Activated naive CD8-positive, alpha-beta T cell (primary cell): ENCODE results near the gene CIRBP.

Experiments used
- H3K27ac Mint-ChIP-seq: one replicate; pipeline ENCODE4 v1.8.0; 2021; ENCODE audit warnings: mixed read lengths
- H3K27me3 Mint-ChIP-seq: one replicate; pipeline ENCODE4 v1.8.0; 2021; ENCODE audit warnings: mixed read lengths
- H3K36me3 Mint-ChIP-seq: one replicate; pipeline ENCODE4 v1.8.0; 2021; ENCODE audit warnings: mixed read lengths
- H3K4me1 Mint-ChIP-seq: one replicate; pipeline ENCODE4 v1.8.0; 2021; ENCODE audit warnings: low read depth, mixed read lengths
- H3K4me3 Mint-ChIP-seq: one replicate; pipeline ENCODE4 v1.8.0; 2021; ENCODE audit warnings: mild to moderate bottlenecking, mixed read lengths
- H3K9me3 Mint-ChIP-seq: one replicate; pipeline ENCODE4 v1.8.0; 2021; ENCODE audit warnings: low read depth, mixed read lengths

CIRBP gene

DNA sequence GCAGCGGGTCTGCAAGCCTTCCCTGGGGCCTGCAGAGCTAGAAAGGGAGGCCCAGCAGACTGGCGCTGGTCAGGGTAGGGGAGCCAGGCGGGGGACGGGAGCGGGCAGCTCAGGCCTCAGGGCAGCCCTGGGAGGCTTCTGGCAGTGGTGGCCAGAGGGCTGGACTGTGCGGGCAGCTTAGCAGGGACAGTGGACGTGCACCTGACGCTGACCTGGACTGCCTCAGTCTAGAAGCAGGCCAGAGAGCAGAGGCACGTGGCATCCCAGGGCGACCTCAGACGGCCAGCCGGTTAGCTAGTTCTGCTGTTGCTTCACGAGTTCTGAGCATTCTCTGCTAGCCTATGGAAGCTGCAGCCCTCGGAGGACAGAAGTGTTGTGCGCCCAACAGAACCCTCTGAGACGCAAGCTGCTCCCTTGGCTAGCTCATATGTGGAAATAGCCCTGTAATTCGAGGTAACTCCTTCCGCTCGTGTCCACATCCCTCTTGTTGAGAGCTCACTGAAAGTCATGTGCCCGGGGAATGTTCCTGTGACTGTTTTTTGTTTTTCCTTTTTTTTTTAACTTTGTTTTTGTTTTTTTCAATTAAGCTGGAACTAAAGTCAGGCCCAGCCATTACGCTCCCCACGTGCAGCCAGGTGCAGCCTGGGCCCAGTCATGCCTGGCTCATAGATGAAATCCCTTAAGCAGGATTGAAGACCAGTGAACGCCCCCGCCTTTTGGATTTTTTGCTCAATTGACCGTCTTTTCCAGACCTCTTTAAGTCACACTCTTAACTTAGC, 4.3 kb downstream of the CIRBP start:
- Mint-ChIP-seq H3K27ac (peak overlapping the region; percentile 84), H3K4me1 (peaks cover 53% of the 10 kb centered on the region), H3K9me3 (no peaks in the 10 kb centered on the region), H3K27me3 (no peaks in the 10 kb centered on the region), H3K36me3 (peaks cover 9% of the 10 kb centered on the region), H3K4me3 (peak overlapping the region; percentile 75)

- Mint-ChIP-seq H3K27me3 (no peaks in the 10 kb centered on the region), H3K36me3 (peaks cover 9% of the 10 kb centered on the region), H3K4me1 (peaks cover 48% of the 10 kb centered on the region), H3K9me3 (no peaks in the 10 kb centered on the region), H3K4me3 (peak overlapping the region; percentile 79), H3K27ac (peak overlapping the region; percentile 84)
These were observed 5.1 kb downstream of the CIRBP start for GRCh38 chr19:1274081-1274851.

DNA sequence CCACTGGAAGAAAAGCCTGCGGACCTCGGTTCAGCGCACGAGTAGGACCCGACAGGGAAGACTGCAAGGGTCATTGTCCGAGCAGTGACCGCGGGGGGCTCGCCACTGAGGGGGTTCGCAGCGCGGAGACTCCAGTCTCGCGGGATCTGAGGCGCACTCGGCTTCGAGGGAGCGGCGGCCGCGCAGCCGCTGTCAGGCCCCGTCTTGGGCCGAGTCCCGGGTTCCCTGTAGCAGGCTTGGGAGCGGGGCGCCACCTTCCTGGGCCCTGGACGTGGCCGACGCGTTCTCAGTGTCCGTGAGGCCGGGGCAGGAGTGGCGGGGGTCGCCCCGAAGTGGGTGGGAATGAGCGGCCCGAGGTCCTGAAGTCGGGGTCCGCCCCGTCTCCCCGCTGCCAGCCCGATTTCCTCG, 5.7 kb downstream of the CIRBP start:
- Mint-ChIP-seq H3K36me3 (peaks cover 11% of the 10 kb centered on the region), H3K27ac (no peak overlapping the region), H3K27me3 (no peaks in the 10 kb centered on the region), H3K4me1 (peaks cover 52% of the 10 kb centered on the region), H3K4me3 (peak overlapping the region; percentile 79), H3K9me3 (no peaks in the 10 kb centered on the region)

DNA sequence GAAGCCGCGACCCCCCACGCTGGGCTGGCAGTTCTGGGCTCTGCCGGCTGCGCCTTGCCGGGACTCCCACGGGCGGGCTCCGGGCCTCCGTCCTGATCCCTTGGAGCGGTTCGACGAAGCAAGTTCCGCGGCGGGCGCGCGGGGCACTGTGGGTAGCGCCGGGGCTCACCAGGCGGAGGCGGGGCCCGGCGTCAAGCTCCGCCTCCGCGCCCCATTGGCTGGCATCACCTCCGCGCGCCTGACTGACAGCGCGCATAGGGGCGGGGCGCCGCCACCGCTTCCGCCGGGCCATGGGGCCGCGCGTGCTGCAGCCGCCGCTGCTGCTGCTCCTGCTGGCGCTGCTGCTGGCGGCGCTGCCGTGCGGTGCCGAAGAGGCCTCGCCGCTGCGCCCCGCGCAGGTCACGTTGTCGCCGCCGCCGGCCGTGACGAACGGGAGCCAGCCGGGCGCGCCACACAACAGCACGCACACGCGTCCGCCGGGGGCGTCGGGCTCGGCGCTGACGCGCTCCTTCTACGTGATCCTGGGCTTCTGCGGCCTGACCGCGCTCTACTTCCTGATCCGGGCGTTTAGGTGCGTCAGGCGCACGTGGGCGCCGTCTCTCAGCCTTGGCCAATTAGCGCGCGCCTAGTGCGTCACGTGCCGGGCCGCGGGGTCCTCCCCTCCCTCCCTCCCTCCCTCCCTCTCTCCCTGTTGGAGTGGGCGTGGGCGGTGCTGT, 6.3 kb downstream of the CIRBP start, which contains the start of gene FAM174C:
TSS of gene FAM174C (plus strand) at position 271 of the 716 bp plus-strand sequence. CDS start at position 291, 20 bp downstream.
- Mint-ChIP-seq H3K27ac (peak within 1 kb of the TSS; percentile 97), H3K4me3 (peak within 1 kb of the TSS; percentile 93), H3K27me3 (no peaks in the 10 kb centered on the region), H3K9me3 (no peaks in the 10 kb centered on the region), H3K4me1 (peaks cover 50% of the 10 kb centered on the region), H3K36me3 (peaks cover 9% of the 10 kb centered on the region)

DNA sequence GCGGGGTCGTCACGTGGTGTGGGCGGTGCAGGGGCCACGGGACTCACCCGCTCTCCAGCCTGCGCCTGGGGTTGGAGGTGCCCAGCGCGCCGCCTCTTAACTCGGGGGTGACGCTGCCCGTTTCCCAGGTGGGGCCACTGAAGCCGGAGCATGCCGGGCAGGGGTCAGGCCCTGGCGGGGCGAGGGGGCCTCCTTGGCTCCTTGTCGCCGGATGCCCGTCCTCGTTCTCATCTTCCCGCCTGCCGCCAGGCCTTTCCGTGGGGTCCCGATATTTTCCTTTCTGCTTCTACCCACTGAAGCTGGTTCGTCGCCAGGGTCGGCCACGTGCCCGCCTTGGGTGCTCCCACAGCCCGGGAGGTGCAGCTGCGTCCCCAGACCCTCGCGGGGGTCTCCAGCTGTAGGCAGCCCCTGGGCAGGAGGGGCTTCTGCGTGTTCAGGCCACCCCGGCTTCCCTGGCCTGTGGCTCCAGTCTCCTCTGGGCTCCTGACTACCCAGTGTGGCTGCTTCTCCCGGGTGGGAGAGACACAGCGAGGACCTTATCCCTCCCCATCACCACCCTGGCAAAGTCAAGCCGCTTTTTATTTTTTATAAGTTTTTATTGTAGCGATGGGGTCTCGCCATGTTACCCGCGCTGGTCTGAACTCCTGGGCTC, 7.0 kb downstream of the CIRBP start:
- Mint-ChIP-seq H3K36me3 (peaks cover 9% of the 10 kb centered on the region), H3K27me3 (no peaks in the 10 kb centered on the region), H3K4me3 (peak overlapping the region; percentile 93), H3K4me1 (peaks cover 44% of the 10 kb centered on the region), H3K27ac (peak overlapping the region; percentile 97), H3K9me3 (no peaks in the 10 kb centered on the region)

DNA sequence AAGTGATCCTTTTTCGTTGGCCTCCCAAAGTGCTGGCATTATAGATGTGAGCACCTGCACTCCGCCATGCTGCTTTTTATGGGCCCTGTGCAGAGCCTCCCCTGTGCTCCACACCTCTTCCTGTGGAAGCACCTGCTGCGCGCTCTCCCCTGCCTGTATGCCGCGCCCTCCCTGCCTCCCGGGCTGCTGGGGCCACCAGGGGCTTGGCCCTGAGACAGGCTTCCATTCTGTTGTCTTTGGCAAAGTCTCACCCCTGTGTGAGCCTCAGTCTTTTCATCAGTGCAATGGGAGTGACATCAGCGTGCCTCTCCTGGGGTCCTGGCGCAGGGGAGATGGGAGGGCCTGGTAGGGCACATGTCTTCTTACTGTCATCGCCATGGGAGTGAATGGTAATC, 7.5 kb downstream of the CIRBP start:
- Mint-ChIP-seq H3K36me3 (peaks cover 9% of the 10 kb centered on the region), H3K27me3 (no peaks in the 10 kb centered on the region), H3K4me1 (peaks cover 41% of the 10 kb centered on the region), H3K9me3 (no peaks in the 10 kb centered on the region), H3K27ac (peak overlapping the region; percentile 97), H3K4me3 (peak overlapping the region; percentile 93)

- H3K4me1 Mint-ChIP-seq: peaks cover 38% of the 10 kb centered on the region
- H3K36me3 Mint-ChIP-seq: peaks cover 9% of the 10 kb centered on the region
- peak overlapping the region; percentile 97 for H3K27ac Mint-ChIP-seq
- no peaks in the 10 kb centered on the region for H3K27me3 Mint-ChIP-seq
- H3K9me3 Mint-ChIP-seq: no peaks in the 10 kb centered on the region
- H3K4me3 Mint-ChIP-seq: peak overlapping the region; percentile 93
These were observed 7.9 kb downstream of the CIRBP start for GRCh38 chr19:1277061-1277460.

DNA sequence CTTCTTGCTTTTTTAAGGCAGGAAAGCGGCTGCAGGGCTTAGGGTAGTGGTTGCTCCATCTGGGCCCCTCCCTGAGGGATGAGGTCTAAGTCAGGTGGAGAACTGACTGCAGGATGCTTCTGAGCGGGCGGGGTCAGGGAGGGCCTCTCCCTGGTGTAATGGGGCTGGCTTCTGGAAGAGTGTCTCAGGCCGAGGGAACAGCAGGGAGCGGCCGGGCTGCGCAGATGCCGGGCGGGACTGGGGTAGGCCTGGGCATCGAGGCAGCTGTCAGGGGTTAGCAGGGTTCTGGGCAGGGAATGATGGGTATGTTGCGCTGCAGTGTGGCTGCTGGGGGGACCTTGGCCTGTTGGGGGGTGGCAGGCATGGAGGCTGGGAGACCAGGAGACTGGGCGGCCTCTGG, 8.9 kb downstream of the CIRBP start:
- Mint-ChIP-seq H3K27ac (peak overlapping the region; percentile 16), H3K4me1 (peaks cover 29% of the 10 kb centered on the region), H3K36me3 (peaks cover 9% of the 10 kb centered on the region), H3K9me3 (no peaks in the 10 kb centered on the region), H3K27me3 (no peaks in the 10 kb centered on the region), H3K4me3 (peak overlapping the region; percentile 46)

- H3K4me3 Mint-ChIP-seq: no peak overlapping the region
- H3K36me3 Mint-ChIP-seq: peaks cover 5% of the 10 kb centered on the region
- no peaks in the 10 kb centered on the region for H3K9me3 Mint-ChIP-seq
- no peak overlapping the region for H3K27ac Mint-ChIP-seq
- H3K27me3 Mint-ChIP-seq: no peaks in the 10 kb centered on the region
- H3K4me1 Mint-ChIP-seq: peaks cover 21% of the 10 kb centered on the region
These were observed 9.9 kb downstream of the CIRBP start for GRCh38 chr19:1278713-1279660.

DNA sequence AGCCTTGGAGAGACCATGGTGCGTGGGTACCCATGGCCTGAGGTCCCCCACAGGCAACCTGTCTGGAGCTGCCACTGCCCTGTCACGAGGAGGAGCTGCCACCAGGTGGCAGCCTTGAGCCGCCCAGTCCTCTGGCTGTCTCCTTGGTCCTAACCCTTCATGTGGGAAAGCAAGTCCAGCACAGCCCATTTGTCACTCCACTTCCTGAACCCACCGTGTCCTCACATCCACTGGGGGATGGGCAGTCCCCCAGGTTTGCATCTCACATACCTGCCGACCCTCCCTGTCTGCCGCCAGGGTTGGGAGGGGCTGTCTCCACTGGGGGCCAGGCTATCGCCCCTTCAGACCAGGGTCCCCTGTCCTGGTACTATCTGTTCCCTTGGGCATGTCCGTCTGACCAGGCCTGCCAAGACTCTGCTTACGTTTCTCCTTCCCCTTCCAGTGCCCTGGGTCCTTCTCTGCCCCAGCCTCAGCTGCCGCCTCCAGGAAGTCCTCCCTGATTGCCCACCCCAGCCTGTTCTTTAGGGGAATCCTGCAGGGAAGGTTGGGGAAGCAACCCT, 10.7 kb downstream of the CIRBP start:
- Mint-ChIP-seq H3K36me3 (peaks cover 5% of the 10 kb centered on the region), H3K4me3 (peak overlapping the region; percentile 57), H3K9me3 (no peaks in the 10 kb centered on the region), H3K27me3 (peaks cover 7% of the 10 kb centered on the region), H3K27ac (no peak overlapping the region), H3K4me1 (peaks cover 24% of the 10 kb centered on the region)

DNA sequence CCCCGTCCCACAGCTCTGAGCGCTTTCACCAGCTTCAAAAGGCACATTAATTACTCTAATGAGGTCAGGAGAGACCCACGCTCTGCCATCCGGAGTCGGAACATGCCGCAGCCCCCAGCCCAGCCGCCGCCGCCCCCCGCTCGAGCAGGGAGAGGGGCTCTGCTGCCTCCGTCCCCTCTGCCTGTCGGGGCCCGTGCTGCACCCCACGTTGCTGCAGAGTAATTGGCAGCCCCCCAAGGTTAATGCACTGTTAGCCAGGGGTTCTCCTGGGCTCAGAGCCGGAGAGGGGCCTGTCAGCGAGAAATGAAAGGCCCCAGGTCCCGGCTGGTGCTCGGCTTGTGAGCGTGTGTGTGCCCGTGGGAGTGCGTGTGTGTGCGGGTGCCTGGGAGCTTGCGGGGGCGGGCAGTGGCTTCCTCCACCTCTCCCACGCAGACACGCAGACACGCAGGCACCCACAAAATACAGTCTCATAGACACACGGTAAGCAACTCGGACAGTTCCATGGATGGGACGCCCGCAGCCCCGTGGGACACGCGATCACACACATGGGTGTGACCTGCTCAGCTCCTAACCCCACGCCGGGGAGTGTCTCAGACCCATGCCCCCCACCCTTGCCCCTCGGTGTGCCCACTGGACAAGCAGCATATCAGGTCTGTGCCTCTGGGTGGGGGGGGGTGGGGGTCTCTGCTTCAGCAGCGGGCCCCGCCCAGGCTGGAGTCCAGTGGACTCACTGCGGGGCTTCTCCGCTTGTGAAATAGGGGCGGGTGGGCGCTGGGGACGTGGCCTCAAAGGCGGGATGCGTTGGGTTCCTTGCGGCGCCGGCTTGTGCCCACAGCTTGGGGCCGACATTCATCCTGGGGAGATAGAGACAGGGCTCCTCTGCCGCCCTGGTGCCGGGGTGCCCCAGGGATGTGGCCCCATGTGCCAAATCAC, 11.8 kb downstream of the CIRBP start:
- Mint-ChIP-seq H3K36me3 (peaks cover 5% of the 10 kb centered on the region), H3K4me1 (peaks cover 26% of the 10 kb centered on the region), H3K4me3 (no peak overlapping the region), H3K27ac (no peak overlapping the region), H3K9me3 (no peaks in the 10 kb centered on the region), H3K27me3 (peaks cover 11% of the 10 kb centered on the region)

GRCh38 chr19:1281569-1282287, 12.6 kb downstream of the CIRBP start:
- peaks cover 23% of the 10 kb centered on the region for H3K4me1 Mint-ChIP-seq
- no peak overlapping the region for H3K4me3 Mint-ChIP-seq
- H3K27ac Mint-ChIP-seq: no peak overlapping the region
- H3K27me3 Mint-ChIP-seq: peaks cover 11% of the 10 kb centered on the region
- no peaks in the 10 kb centered on the region for H3K9me3 Mint-ChIP-seq
- H3K36me3 Mint-ChIP-seq: peaks cover 4% of the 10 kb centered on the region
